GM23338 (cell line): Measurements from ENCODE around the gene MAT2B. TPM values are rescaled to one million over a fixed set of nuclear protein-coding genes. Genes with fewer than 3 reads are reported as not detected.

Experiments
- ATAC-seq: fragments of 200-7000 bp; cut with Tn5 transposase; 3 replicates; pipeline ENCODE4 v1.9.1; 2020
- DNase-seq: peaks from one replicate; pipeline ENCODE4 v3.0.0-alpha.2; 2015; ENCODE audit warnings: low spot score
- H2AFZ ChIP-seq: fragments of 200-600 bp; sonication (generic); 2 replicates; pipeline ENCODE4 v1.8.0; 2016; ENCODE audit warnings: antibody characterized with exemption, mild to moderate bottlenecking, moderate library complexity
- H3F3A ChIP-seq: fragments of 200-600 bp; sonication (generic); replicated peaks from 2 replicates; pipeline ENCODE4 v1.8.0; 2017; ENCODE audit warnings: antibody characterized with exemption, mixed run types, low read depth
- H3K27ac ChIP-seq: fragments of 200-600 bp; sonication (generic); 2 replicates; pipeline ENCODE4 v1.6.1; 2016; ENCODE audit warnings: low read depth
- H3K27me3 ChIP-seq: fragments of 200-600 bp; sonication (generic); 2 replicates; pipeline ENCODE4 v1.8.0; 2016; ENCODE audit warnings: mild to moderate bottlenecking, mixed run types, moderate library complexity; ENCODE audit not compliant: insufficient read depth
- H3K36me3 ChIP-seq: fragments of 200-600 bp; sonication (generic); 2 replicates; pipeline ENCODE4 v1.8.0; 2016; ENCODE audit warnings: mild to moderate bottlenecking; ENCODE audit not compliant: insufficient read depth
- H3K4me1 ChIP-seq: fragments of 200-600 bp; sonication (generic); 2 replicates; pipeline ENCODE4 v1.8.0; 2016; ENCODE audit warnings: mild to moderate bottlenecking, moderate library complexity; ENCODE audit not compliant: insufficient read depth
- H3K4me2 ChIP-seq: fragments of 200-600 bp; sonication (generic); 2 replicates; pipeline ENCODE4 v1.7.1; 2017; ENCODE audit warnings: mixed run types
- H3K4me3 ChIP-seq: fragments of 200-600 bp; sonication (generic); 2 replicates; pipeline ENCODE4 v1.6.1; 2016; ENCODE audit warnings: mixed run types
- H3K79me2 ChIP-seq: fragments of 200-600 bp; sonication (generic); replicated peaks from 2 replicates; pipeline ENCODE4 v1.8.0; 2017; ENCODE audit warnings: mild to moderate bottlenecking; ENCODE audit not compliant: insufficient read depth
- H3K9me2 ChIP-seq: fragments of 200-600 bp; sonication (generic); 2 replicates; pipeline ENCODE4 v1.8.0; 2017; ENCODE audit not compliant: insufficient read depth
- H4K20me1 ChIP-seq: fragments of 200-600 bp; sonication (generic); replicated peaks from 2 replicates; pipeline ENCODE4 v1.8.0; 2017; ENCODE audit warnings: mild to moderate bottlenecking; ENCODE audit not compliant: insufficient read depth
- H3K27ac Mint-ChIP-seq: 2 replicates; pipeline ENCODE4 v1.8.0; 2020; ENCODE audit warnings: inconsistent platforms, mild to moderate bottlenecking, moderate library complexity, mixed read lengths
- H3K27me3 Mint-ChIP-seq: 3 replicates; pipeline ENCODE4 v1.8.0; 2022; ENCODE audit warnings: low read depth, mild to moderate bottlenecking, moderate library complexity, mixed read lengths, inconsistent platforms; ENCODE audit not compliant: insufficient read depth, poor library complexity
- H3K36me3 Mint-ChIP-seq: 3 replicates; pipeline ENCODE4 v1.8.0; 2021; ENCODE audit warnings: low read depth, mild to moderate bottlenecking, inconsistent platforms, moderate library complexity, mixed read lengths
- H3K4me1 Mint-ChIP-seq: 3 replicates; pipeline ENCODE4 v1.8.0; 2020; ENCODE audit warnings: mild to moderate bottlenecking, inconsistent platforms, mixed read lengths
- H3K4me3 Mint-ChIP-seq: 3 replicates; pipeline ENCODE4 v1.8.0; 2021; ENCODE audit warnings: moderate library complexity, mild to moderate bottlenecking, inconsistent platforms, mixed read lengths
- H3K9me3 Mint-ChIP-seq: 3 replicates; pipeline ENCODE4 v1.8.0; 2020; ENCODE audit warnings: moderate library complexity, mild to moderate bottlenecking, inconsistent platforms, mixed read lengths
- CREB1 ChIP-seq: fragments of 250-450 bp; sonication (Bioruptor Pico); IDR thresholded peaks from 2 replicates; pipeline ENCODE4 v1.5.0; 2020; ENCODE audit warnings: low read depth, mild to moderate bottlenecking, moderate library complexity
- CTCF ChIP-seq, 2 experiments: fragments of 200-600 bp in 1 of 2; sonication (generic) in 1 of 2; conservative IDR thresholded peaks; 2 replicates each; pipeline versions ENCODE4 v1.5.1 to v1.6.1; 2016 to 2017; ENCODE audit warnings: antibody characterized with exemption in 2 of 2, low read depth in 2 of 2, mild to moderate bottlenecking in 2 of 2, moderate library complexity in 1 of 2
- ETS1 ChIP-seq: IDR thresholded peaks from 2 replicates; pipeline ENCODE4 v1.6.1; 2016; ENCODE audit warnings: antibody characterized with exemption
- EZH2 ChIP-seq: fragments of 200-600 bp; sonication (generic); IDR thresholded peaks from one replicate; pipeline ENCODE4 v1.8.0; 2017; ENCODE audit warnings: antibody characterized with exemption, mild to moderate bottlenecking, low read depth; ENCODE audit not compliant: unreplicated experiment
- EZH2phosphoT487 ChIP-seq: fragments of 200-600 bp; sonication (generic); IDR thresholded peaks from one replicate; pipeline ENCODE4 v1.8.1; 2018; ENCODE audit warnings: antibody characterized with exemption; ENCODE audit not compliant: unreplicated experiment
- JUNB ChIP-seq: IDR thresholded peaks from one replicate; pipeline ENCODE4 v1.6.1; 2016; ENCODE audit warnings: antibody characterized with exemption; ENCODE audit not compliant: unreplicated experiment
- NANOG ChIP-seq: IDR thresholded peaks from 2 replicates; pipeline ENCODE4 v1.6.1; 2016; ENCODE audit warnings: antibody characterized with exemption, borderline replicate concordance
- POLR2AphosphoS5 ChIP-seq: IDR thresholded peaks from 2 replicates; pipeline ENCODE4 v1.6.1; 2016; ENCODE audit warnings: antibody characterized with exemption, low read depth
- STAT1 ChIP-seq: IDR thresholded peaks from one replicate; pipeline ENCODE4 v1.6.1; 2016; ENCODE audit warnings: antibody characterized with exemption; ENCODE audit not compliant: unreplicated experiment
- ZNF114 ChIP-seq: fragments of 250-450 bp; sonication (Bioruptor Pico); IDR thresholded peaks from 2 replicates; pipeline ENCODE4 v1.5.0; 2020; ENCODE audit warnings: mild to moderate bottlenecking, moderate library complexity
- ZNF331 ChIP-seq: fragments of 250-450 bp; sonication (Bioruptor Pico); IDR thresholded peaks from 2 replicates; pipeline ENCODE4 v1.5.0; 2020; ENCODE audit warnings: low read depth, mild to moderate bottlenecking, moderate library complexity
- polyA plus RNA-seq: library from polyadenylated mRNA; unstranded; fragments of >200 nt; fragmentation: Nextera tagmentation; extraction: Ambion mirVana; gene quantifications from 2 replicates; pipeline ENCODE4 v1.2.1, GENCODE V29; 2016
- total RNA-seq: library from RNA; depleted of rRNA; stranded (reverse); fragments of >200 nt; shearing (Covaris generic); gene quantifications from 2 replicates; pipeline ENCODE4 v1.2.3, GENCODE V29; 2014
- TF ChIP-seq, protein P1 (sequence below): fragments of 250-450 bp; sonication (Bioruptor Pico); IDR thresholded peaks from 2 replicates; pipeline ENCODE4 v1.5.0; 2020; ENCODE audit warnings: mild to moderate bottlenecking, moderate library complexity
- TF ChIP-seq, protein P2 (sequence below): IDR thresholded peaks from one replicate; pipeline ENCODE4 v1.6.1; 2018; ENCODE audit warnings: antibody characterized with exemption; ENCODE audit not compliant: unreplicated experiment

Gene MAT2B
- total and polyA plus RNA-seq, 2 experiments from 2014 or later = 81.4 to 120 TPM

GRCh38 chr5:163496286-163496685 is 9.1 kb upstream of the MAT2B start:
- H3K4me3 ChIP-seq = no peak overlapping the region
- no peaks in the 10 kb centered on the region for H3K4me1 Mint-ChIP-seq
- no peak overlapping the region for H3K4me3 Mint-ChIP-seq
- H3K9me2 ChIP-seq = no peaks in the 10 kb centered on the region
- H3K27ac ChIP-seq = no peak overlapping the region
- no peak overlapping the region for H3K4me2 ChIP-seq
- H3K36me3 Mint-ChIP-seq = peaks cover 14% of the 10 kb centered on the region
- H2AFZ ChIP-seq = no peak overlapping the region
- H3K9me3 Mint-ChIP-seq = no peaks in the 10 kb centered on the region
- no peaks in the 10 kb centered on the region for H3F3A ChIP-seq
- H3K79me2 ChIP-seq = no peaks in the 10 kb centered on the region
- ATAC-seq = no peak
- peaks cover 16% of the 10 kb centered on the region for H3K36me3 ChIP-seq
- no peak for TF ChIP-seq JUNB
- no peak for TF ChIP-seq ZNF331
- no peak for TF ChIP-seq ETS1
- TF ChIP-seq ZNF114 (CRISPR knock-in tag) = no peak
- no peak for TF ChIP-seq CTCF (conservative IDR thresholded peaks at IDR 0.05; ENCODE audit: low read depth in 2 of 2)
- TF ChIP-seq, protein P1, sequence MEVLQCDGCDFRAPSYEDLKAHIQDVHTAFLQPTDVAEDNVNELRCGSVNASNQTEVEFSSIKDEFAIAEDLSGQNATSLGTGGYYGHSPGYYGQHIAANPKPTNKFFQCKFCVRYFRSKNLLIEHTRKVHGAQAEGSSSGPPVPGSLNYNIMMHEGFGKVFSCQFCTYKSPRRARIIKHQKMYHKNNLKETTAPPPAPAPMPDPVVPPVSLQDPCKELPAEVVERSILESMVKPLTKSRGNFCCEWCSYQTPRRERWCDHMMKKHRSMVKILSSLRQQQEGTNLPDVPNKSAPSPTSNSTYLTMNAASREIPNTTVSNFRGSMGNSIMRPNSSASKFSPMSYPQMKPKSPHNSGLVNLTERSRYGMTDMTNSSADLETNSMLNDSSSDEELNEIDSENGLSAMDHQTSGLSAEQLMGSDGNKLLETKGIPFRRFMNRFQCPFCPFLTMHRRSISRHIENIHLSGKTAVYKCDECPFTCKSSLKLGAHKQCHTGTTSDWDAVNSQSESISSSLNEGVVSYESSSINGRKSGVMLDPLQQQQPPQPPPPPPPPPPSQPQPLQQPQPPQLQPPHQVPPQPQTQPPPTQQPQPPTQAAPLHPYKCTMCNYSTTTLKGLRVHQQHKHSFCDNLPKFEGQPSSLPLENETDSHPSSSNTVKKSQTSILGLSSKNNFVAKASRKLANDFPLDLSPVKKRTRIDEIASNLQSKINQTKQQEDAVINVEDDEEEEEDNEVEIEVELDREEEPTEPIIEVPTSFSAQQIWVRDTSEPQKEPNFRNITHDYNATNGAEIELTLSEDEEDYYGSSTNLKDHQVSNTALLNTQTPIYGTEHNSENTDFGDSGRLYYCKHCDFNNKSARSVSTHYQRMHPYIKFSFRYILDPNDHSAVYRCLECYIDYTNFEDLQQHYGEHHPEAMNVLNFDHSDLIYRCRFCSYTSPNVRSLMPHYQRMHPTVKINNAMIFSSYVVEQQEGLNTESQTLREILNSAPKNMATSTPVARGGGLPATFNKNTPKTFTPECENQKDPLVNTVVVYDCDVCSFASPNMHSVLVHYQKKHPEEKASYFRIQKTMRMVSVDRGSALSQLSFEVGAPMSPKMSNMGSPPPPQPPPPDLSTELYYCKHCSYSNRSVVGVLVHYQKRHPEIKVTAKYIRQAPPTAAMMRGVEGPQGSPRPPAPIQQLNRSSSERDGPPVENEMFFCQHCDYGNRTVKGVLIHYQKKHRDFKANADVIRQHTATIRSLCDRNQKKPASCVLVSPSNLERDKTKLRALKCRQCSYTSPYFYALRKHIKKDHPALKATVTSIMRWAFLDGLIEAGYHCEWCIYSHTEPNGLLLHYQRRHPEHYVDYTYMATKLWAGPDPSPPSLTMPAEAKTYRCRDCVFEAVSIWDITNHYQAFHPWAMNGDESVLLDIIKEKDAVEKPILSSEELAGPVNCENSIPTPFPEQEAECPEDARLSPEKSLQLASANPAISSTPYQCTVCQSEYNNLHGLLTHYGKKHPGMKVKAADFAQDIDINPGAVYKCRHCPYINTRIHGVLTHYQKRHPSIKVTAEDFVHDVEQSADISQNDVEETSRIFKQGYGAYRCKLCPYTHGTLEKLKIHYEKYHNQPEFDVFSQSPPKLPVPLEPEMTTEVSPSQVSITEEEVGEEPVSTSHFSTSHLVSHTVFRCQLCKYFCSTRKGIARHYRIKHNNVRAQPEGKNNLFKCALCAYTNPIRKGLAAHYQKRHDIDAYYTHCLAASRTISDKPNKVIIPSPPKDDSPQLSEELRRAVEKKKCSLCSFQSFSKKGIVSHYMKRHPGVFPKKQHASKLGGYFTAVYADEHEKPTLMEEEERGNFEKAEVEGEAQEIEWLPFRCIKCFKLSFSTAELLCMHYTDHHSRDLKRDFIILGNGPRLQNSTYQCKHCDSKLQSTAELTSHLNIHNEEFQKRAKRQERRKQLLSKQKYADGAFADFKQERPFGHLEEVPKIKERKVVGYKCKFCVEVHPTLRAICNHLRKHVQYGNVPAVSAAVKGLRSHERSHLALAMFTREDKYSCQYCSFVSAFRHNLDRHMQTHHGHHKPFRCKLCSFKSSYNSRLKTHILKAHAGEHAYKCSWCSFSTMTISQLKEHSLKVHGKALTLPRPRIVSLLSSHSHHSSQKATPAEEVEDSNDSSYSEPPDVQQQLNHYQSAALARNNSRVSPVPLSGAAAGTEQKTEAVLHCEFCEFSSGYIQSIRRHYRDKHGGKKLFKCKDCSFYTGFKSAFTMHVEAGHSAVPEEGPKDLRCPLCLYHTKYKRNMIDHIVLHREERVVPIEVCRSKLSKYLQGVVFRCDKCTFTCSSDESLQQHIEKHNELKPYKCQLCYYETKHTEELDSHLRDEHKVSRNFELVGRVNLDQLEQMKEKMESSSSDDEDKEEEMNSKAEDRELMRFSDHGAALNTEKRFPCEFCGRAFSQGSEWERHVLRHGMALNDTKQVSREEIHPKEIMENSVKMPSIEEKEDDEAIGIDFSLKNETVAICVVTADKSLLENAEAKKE (CRISPR knock-in tag) = no peak
- TF ChIP-seq, protein P2, sequence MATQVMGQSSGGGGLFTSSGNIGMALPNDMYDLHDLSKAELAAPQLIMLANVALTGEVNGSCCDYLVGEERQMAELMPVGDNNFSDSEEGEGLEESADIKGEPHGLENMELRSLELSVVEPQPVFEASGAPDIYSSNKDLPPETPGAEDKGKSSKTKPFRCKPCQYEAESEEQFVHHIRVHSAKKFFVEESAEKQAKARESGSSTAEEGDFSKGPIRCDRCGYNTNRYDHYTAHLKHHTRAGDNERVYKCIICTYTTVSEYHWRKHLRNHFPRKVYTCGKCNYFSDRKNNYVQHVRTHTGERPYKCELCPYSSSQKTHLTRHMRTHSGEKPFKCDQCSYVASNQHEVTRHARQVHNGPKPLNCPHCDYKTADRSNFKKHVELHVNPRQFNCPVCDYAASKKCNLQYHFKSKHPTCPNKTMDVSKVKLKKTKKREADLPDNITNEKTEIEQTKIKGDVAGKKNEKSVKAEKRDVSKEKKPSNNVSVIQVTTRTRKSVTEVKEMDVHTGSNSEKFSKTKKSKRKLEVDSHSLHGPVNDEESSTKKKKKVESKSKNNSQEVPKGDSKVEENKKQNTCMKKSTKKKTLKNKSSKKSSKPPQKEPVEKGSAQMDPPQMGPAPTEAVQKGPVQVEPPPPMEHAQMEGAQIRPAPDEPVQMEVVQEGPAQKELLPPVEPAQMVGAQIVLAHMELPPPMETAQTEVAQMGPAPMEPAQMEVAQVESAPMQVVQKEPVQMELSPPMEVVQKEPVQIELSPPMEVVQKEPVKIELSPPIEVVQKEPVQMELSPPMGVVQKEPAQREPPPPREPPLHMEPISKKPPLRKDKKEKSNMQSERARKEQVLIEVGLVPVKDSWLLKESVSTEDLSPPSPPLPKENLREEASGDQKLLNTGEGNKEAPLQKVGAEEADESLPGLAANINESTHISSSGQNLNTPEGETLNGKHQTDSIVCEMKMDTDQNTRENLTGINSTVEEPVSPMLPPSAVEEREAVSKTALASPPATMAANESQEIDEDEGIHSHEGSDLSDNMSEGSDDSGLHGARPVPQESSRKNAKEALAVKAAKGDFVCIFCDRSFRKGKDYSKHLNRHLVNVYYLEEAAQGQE = no peak
- no peak for TF ChIP-seq CREB1
- TF ChIP-seq STAT1 = no peak
- TF ChIP-seq NANOG = no peak
- TF ChIP-seq POLR2AphosphoS5 = no peak
- no peak for TF ChIP-seq EZH2
- TF ChIP-seq EZH2phosphoT487 = no peak
- H3K27me3 ChIP-seq = no peaks in the 10 kb centered on the region
- no peaks in the 10 kb centered on the region for H3K27me3 Mint-ChIP-seq
- no peaks in the 10 kb centered on the region for H3K4me1 ChIP-seq
- H4K20me1 ChIP-seq = no peaks in the 10 kb centered on the region
- no peak overlapping the region for H3K27ac Mint-ChIP-seq
- no peak for DNase-seq
